ENCODE results near the gene THAP10.

Gene THAP10

DNA sequence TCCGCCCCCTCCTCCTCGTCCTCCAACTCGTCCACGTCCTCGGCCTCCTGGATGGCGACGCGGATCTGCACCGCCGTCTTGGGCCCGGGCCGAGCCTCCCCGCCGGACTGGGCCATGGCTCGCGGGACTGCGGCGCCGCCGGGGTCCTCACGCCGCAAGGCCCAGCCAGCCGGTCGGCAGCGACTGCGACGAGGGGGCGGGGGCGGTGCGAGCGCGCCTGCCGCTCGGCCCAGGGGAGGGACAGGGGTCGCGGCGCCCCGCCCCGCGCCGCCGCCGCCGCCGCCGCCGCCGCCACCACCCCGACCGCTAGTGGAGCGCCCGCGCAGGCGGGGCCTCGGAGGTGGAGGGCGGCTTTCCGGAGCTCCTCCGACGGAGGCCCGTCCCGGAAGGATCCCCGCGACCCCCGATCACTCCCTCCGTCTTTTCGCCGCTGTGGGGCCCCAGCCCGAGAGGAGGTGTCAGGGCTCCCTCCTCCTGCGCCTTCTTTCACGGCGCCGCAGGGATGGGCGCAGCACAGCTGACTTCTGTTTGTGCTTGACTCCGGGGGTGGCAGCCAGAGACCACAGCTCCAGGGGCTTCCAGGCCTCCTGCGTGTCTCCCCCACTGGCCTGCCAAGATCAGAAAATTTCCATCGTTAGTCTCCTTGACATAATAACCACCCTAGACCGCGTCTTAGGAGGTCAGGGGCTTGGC is 38.1 kb downstream of the THAP10 start, which contains the start of gene LARP6:
LARP6 (minus strand) TSS at position 185 of the 693 bp plus-strand sequence; CDS start at position 116, 69 bp downstream.
- no peak for DNase-seq (ENCODE audit: low read depth)

- DNase-seq (ENCODE audit: low read depth) = no peak
These were observed 38.8 kb downstream of the THAP10 start for GRCh38 chr15:70853318-70853972.

- no peak for DNase-seq (ENCODE audit: low read depth)
These were observed 39.5 kb downstream of the THAP10 start for GRCh38 chr15:70852501-70853317.

- no peak for DNase-seq (ENCODE audit: low read depth)
These were observed 40.3 kb downstream of the THAP10 start for GRCh38 chr15:70851889-70852288.

- DNase-seq (ENCODE audit: low read depth) = no peak
These were observed 46.5 kb downstream of the THAP10 start for GRCh38 chr15:70845602-70846360.

DNA sequence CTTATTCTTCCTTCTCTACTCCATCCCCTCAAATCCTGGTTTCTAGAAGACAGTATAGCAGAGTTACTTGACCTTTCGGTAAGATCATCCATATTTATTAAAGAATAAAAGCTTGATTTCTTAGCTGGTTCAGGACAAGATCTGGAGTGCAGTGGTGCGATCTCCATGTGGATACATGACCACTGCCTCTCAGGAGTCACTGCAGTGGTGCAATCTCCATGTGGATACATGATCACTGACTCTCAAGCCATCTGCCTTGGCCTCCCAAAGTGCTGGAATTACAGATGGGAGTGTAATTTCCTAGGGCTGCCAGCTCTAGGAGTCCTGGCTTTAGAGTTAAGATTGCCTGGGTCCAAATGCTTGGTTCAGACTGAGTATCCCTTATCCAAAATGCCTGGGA is 54.8 kb downstream of the THAP10 start:
- no peak for DNase-seq (ENCODE audit: low read depth)

- DNase-seq (ENCODE audit: low read depth) = no peak
These were observed 56.4 kb downstream of the THAP10 start for GRCh38 chr15:70835841-70836240.

GRCh38 chr15:70835415-70835814 is 56.8 kb downstream of the THAP10 start:
- DNase-seq (ENCODE audit: low read depth) = no peak

DNA sequence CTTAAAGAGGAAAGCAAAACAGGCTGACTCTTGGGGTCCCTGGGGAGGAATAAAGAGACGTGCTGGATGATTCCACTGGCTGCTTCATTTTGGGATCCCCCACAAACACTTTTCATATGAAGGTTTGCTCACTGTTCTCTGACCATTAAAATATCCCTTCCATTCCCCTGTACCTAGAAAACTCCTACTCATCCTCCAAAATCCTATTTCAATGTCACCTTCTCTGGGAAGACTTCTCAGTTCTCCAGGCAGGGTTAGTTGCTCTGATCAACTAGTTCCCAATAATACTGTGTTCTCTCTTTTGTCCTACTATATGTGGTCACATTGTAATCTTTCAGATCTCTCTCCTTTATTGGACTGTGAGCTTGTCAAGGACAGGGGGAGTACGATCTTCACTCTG is 57.2 kb downstream of the THAP10 start:
- DNase-seq (ENCODE audit: low read depth) = no peak

- no peak for DNase-seq (ENCODE audit: low read depth)
These were observed 58.1 kb downstream of the THAP10 start for GRCh38 chr15:70833861-70834765.

- no peak for DNase-seq (ENCODE audit: low read depth)
These were observed 58.8 kb downstream of the THAP10 start for GRCh38 chr15:70833422-70833821.

DNA sequence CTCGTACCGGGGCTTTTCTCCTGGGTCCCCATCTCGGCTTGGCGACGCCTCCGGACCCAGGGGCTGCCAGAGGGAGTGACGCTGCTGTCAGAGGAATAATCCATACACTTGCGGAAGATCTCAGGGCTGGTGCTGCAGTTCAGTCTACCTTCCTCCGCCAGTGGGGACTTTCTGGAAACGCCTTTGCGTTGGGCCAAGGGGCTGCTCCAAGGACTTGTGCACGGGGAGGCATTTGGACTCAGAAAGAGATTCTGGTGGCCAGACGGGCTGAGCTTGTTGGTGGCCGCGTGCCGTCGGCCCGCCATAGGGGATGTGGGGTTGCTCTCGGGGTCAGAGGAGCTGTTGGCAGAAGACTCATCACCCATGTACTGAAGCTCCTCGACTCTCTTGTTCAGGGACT is 60.1 kb downstream of the THAP10 start:
- DNase-seq (ENCODE audit: low read depth) = no peak
